Coronary artery (tissue), 2 donors: ENCODE measurements around the gene CADPS2.

Experiments used
- DNase-seq: peaks from one replicate; pipeline ENCODE4 v3.0.0-alpha.2; 2017; ENCODE audit warnings: low spot score
- H3K27ac ChIP-seq, 2 donors: fragments of 200-600 bp; sonication (generic); one replicate each; pipeline ENCODE4 v1.5.1; 2016 to 2019
- H3K4me3 ChIP-seq: fragments of 200-600 bp; sonication (generic); 2 replicates; pipeline ENCODE4 v1.5.1; 2016; ENCODE audit warnings: mild to moderate bottlenecking, moderate library complexity
- CTCF ChIP-seq: fragments of 200-600 bp; sonication (generic); IDR thresholded peaks from one replicate; pipeline ENCODE4 v1.5.1; 2019; ENCODE audit warnings: antibody characterized with exemption

The CADPS2 gene

GRCh38 chr7:122488241-122488640 lies 398.0 kb downstream of the CADPS2 start:
- Histone ChIP-seq H3K27ac (no peak overlapping the region), H3K4me3 (no peak overlapping the region)
- TF ChIP-seq CTCF: no peak
- DNase-seq: no peak

GRCh38 chr7:122487131-122487530 lies 399.1 kb downstream of the CADPS2 start:
- no peak for TF ChIP-seq CTCF
- no peak overlapping the region for H3K4me3 ChIP-seq
- no peak for DNase-seq

GRCh38 chr7:122485856-122486255 lies 400.4 kb downstream of the CADPS2 start:
- no peak for TF ChIP-seq CTCF
- H3K4me3 ChIP-seq: no peak overlapping the region
- DNase-seq: no peak
- no peak overlapping the region for H3K27ac ChIP-seq

More at GRCh38 chr7:122487131-122487530, 399.1 kb downstream of the CADPS2 start:
- H3K27ac ChIP-seq: no peak overlapping the region

GRCh38 chr7:122482212-122482611 lies 404.0 kb downstream of the CADPS2 start:
- no peak overlapping the region for H3K27ac ChIP-seq
- H3K4me3 ChIP-seq: no peak overlapping the region
- DNase-seq: no peak
- no peak for TF ChIP-seq CTCF

- no peak for DNase-seq
- H3K4me3 ChIP-seq: no peak overlapping the region
- no peak overlapping the region for H3K27ac ChIP-seq
- no peak for TF ChIP-seq CTCF
These were observed 415.4 kb downstream of the CADPS2 start for GRCh38 chr7:122470859-122471258.

- no peak overlapping the region for H3K27ac ChIP-seq
- no peak overlapping the region for H3K4me3 ChIP-seq
- DNase-seq: no peak
- no peak for TF ChIP-seq CTCF
These were observed 417.3 kb downstream of the CADPS2 start for GRCh38 chr7:122468945-122469344.

- no peak overlapping the region for H3K27ac ChIP-seq
- no peak for TF ChIP-seq CTCF
- DNase-seq: no peak
These were observed 418.4 kb downstream of the CADPS2 start for GRCh38 chr7:122467661-122468449.

More at GRCh38 chr7:122467661-122468449, 418.4 kb downstream of the CADPS2 start:
- no peak overlapping the region for H3K4me3 ChIP-seq
